ENCODE measurements around the gene GNG2. TPM values are rescaled to one million over a fixed set of nuclear protein-coding genes. Genes with fewer than 3 reads are reported as not detected.

The GNG2 gene
- total RNA-seq, 2 experiments from 2014 or later, result 24.0 to 32.0 TPM

GRCh38 chr14:51881636-51882035 lies 21.2 kb downstream of the GNG2 start:
- no peak for DNase-seq (ENCODE audit: low spot score)
- H3K4me1 ChIP-seq (ENCODE audit: insufficient read depth, low read length, poor library complexity, severe bottlenecking), result peaks cover 5% of the 10 kb centered on the region
- intact Hi-C loops (cut with micrococcal nuclease; ENCODE audit: unreplicated experiment), result no loop called here
- ChIA-PET POLR2A (interaction anchor here (0.6 to 1.7 kb wide), 3 partner anchors 21 to 77 kb away, joined by 3 to 5 read pairs (median 4); partner anchors contain the start of gene GNG2), CTCF (ENCODE audit: unreplicated experiment) (no interaction called here)
- no peak overlapping the region for H2AFZ ChIP-seq (ENCODE audit: low read length)
- no peak for TF ChIP-seq EZH2phosphoT487 (IDR thresholded peaks at IDR 0.05; ENCODE audit: borderline replicate concordance, low read depth, low read length)
- TF ChIP-seq, protein P1, sequence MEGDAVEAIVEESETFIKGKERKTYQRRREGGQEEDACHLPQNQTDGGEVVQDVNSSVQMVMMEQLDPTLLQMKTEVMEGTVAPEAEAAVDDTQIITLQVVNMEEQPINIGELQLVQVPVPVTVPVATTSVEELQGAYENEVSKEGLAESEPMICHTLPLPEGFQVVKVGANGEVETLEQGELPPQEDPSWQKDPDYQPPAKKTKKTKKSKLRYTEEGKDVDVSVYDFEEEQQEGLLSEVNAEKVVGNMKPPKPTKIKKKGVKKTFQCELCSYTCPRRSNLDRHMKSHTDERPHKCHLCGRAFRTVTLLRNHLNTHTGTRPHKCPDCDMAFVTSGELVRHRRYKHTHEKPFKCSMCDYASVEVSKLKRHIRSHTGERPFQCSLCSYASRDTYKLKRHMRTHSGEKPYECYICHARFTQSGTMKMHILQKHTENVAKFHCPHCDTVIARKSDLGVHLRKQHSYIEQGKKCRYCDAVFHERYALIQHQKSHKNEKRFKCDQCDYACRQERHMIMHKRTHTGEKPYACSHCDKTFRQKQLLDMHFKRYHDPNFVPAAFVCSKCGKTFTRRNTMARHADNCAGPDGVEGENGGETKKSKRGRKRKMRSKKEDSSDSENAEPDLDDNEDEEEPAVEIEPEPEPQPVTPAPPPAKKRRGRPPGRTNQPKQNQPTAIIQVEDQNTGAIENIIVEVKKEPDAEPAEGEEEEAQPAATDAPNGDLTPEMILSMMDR (conservative IDR thresholded peaks at IDR 0.05; ENCODE audit: low read length), result no peak
- H3K9me2 ChIP-seq (ENCODE audit: insufficient read depth, low read length), result no peaks in the 10 kb centered on the region
- no peak overlapping the region for H3K4me3 ChIP-seq (ENCODE audit: low read depth, low read length, poor library complexity, severe bottlenecking)
- no peaks in the 10 kb centered on the region for H3K36me3 ChIP-seq (ENCODE audit: insufficient read depth, low read length)
- no peak overlapping the region for H3K27ac ChIP-seq (ENCODE audit: low read depth, low read length, poor library complexity, severe bottlenecking)
- no TSS peak for BruUV-seq (replicated peaks)
- no peaks in the 10 kb centered on the region for H3K9me3 ChIP-seq (ENCODE audit: low read length)
- no peaks in the 10 kb centered on the region for H4K20me1 ChIP-seq (ENCODE audit: insufficient read depth, low read length)
- H3K4me2 ChIP-seq (ENCODE audit: low read length), result no peak overlapping the region
- no peaks in the 10 kb centered on the region for H3K79me2 ChIP-seq (ENCODE audit: insufficient read depth, low read depth, low read length)

GRCh38 chr14:51883232-51883631 lies 22.8 kb downstream of the GNG2 start:
- Histone ChIP-seq H4K20me1 (ENCODE audit: insufficient read depth, low read length) (no peaks in the 10 kb centered on the region), H3K4me2 (ENCODE audit: low read length) (no peak overlapping the region), H3K36me3 (ENCODE audit: insufficient read depth, low read length) (no peaks in the 10 kb centered on the region), H3K27ac (ENCODE audit: low read depth, low read length, poor library complexity, severe bottlenecking) (no peak overlapping the region), H3K79me2 (ENCODE audit: insufficient read depth, low read depth, low read length) (no peaks in the 10 kb centered on the region), H3K9me3 (ENCODE audit: low read length) (no peaks in the 10 kb centered on the region), H3K4me1 (ENCODE audit: insufficient read depth, low read length, poor library complexity, severe bottlenecking) (peaks cover 5% of the 10 kb centered on the region), H3K4me3 (ENCODE audit: low read depth, low read length, poor library complexity, severe bottlenecking) (no peak overlapping the region), H3K9me2 (ENCODE audit: insufficient read depth, low read length) (no peaks in the 10 kb centered on the region), H2AFZ (ENCODE audit: low read length) (no peak overlapping the region)
- ChIA-PET POLR2A (interaction anchor here (0.9 to 1.1 kb wide), 2 partner anchors 12 to 17 kb away, joined by 4 read pairs; no protein-coding TSS in a partner anchor), CTCF (ENCODE audit: unreplicated experiment) (no interaction called here)
- intact Hi-C loops (cut with micrococcal nuclease; ENCODE audit: unreplicated experiment), result no loop called here
- BruUV-seq (replicated peaks), result no TSS peak
- no peak for TF ChIP-seq EZH2phosphoT487 (IDR thresholded peaks at IDR 0.05; ENCODE audit: borderline replicate concordance, low read depth, low read length)
- TF ChIP-seq, protein P1 (conservative IDR thresholded peaks at IDR 0.05; ENCODE audit: low read length), result no peak
- no peak for DNase-seq (ENCODE audit: low spot score)

DNA sequence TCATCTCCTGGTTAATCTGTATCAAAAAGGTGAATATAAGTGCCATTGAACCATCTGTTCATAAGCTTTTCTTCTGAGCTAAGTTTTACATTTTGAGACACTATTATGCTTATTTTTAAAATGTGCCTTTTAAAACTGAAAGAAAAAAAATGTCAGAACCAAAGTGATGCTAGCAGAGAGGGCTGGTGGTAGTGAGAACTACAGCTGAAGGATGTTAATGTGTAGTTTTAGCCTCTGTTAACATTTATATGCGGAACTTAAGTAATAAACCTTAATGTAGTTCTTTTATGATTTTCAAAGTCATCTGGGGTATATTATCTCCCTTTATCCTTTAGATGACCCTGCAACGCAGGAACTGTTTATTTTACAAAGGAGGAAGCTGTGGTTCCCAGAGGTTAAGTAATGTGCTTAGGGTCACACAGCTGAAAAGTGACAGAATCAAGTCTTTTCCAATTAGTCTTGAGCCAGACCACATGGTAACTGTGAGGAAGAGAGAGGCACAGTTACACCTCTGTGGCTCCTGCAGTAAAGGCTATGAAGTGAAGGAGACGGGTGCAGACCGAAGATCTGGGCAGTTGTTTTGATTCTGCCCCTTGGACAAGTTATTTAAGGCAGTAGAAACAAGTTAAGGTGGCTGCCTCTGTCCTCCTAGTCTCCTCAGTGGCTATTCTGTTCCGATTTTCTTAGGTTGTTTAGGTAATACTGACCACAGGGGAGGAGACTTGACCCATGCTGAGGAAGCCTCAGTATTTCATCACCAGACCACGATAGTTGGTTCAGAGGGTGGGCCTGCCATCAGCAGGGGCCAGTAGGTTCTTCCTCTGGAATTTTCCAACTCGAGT lies 23.9 kb downstream of the GNG2 start:
- Histone ChIP-seq H4K20me1 (ENCODE audit: insufficient read depth, low read length) (no peaks in the 10 kb centered on the region), H3K4me3 (ENCODE audit: low read depth, low read length, poor library complexity, severe bottlenecking) (no peak overlapping the region), H3K9me2 (ENCODE audit: insufficient read depth, low read length) (no peaks in the 10 kb centered on the region), H2AFZ (ENCODE audit: low read length) (no peak overlapping the region), H3K4me1 (ENCODE audit: insufficient read depth, low read length, poor library complexity, severe bottlenecking) (peaks cover 5% of the 10 kb centered on the region), H3K36me3 (ENCODE audit: insufficient read depth, low read length) (no peaks in the 10 kb centered on the region), H3K79me2 (ENCODE audit: insufficient read depth, low read depth, low read length) (no peaks in the 10 kb centered on the region), H3K4me2 (ENCODE audit: low read length) (no peak overlapping the region), H3K27ac (ENCODE audit: low read depth, low read length, poor library complexity, severe bottlenecking) (no peak overlapping the region), H3K9me3 (ENCODE audit: low read length) (no peaks in the 10 kb centered on the region)
- TF ChIP-seq EZH2phosphoT487 (IDR thresholded peaks at IDR 0.05; ENCODE audit: borderline replicate concordance, low read depth, low read length), result no peak
- TF ChIP-seq, protein P1 (conservative IDR thresholded peaks at IDR 0.05; ENCODE audit: low read length), result no peak
- no TSS peak for BruUV-seq (replicated peaks)
- no peak for DNase-seq (ENCODE audit: low spot score)
- ChIA-PET CTCF (ENCODE audit: unreplicated experiment) (interaction anchor here (1.1 kb wide), 1 partner anchor 100 kb away, joined by 3 read pairs; no protein-coding TSS in a partner anchor), POLR2A (interaction anchor here (0.8 to 1.1 kb wide), 2 partner anchors 16 to 584 kb away, joined by 3 to 4 read pairs; no protein-coding TSS in a partner anchor)
- intact Hi-C loops (cut with micrococcal nuclease; ENCODE audit: unreplicated experiment), result no loop called here

Data from OCI-LY7 (cell line).